Measurements from ENCODE around the gene WWTR1.

DNA sequence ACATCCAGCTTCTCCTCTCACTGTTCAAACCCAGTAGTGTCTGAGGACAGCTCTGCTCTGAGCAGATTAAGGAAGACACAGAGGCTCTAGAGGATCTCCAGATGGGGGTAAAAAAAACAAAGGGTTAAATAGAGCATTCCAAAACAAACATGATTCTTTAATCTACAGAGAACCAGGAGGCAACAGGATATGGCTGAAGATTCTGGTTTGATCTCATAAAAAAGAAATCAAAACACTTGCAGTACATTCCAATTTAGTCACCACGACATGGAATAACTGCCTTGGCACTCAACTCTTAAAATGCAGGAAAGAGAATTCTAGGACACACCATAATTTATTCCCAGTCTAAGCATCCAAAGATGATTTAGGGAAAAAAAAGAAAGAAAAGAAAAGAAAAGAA is 151.3 kb downstream of the WWTR1 start:
- TF ChIP-seq CTCF (IDR thresholded peaks at IDR 0.05) = no peak
- no peak for TF ChIP-seq POLR2A (IDR thresholded peaks at IDR 0.05)

Data from uterus (tissue), 2 donors.